Calu3 (cell line): ENCODE data around the gene NDUFB8. TPM values are rescaled to one million over a fixed set of nuclear protein-coding genes. Genes with fewer than 3 reads are reported as not detected.

ENCODE experiments used
- BruUV-seq: library from RNA; stranded (reverse); fragments of 400-500 nt; replicated peaks from 2 replicates; lab custom pipeline; 2021; lab: Mats Ljungman, UMichigan
- CTCF ChIA-PET: fragments of 300-600 bp; sonication (Branson Sonifier 250); formaldehyde crosslinking; loops from one replicate; lab custom pipeline; 2022; ENCODE audit warnings: antibody characterized with exemption; lab: Charles Lee
- DNase-seq: peaks from one replicate; pipeline ENCODE4 v3.0.0; 2022
- H3K27ac Mint-ChIP-seq: one replicate; pipeline ENCODE4 v1.8.0; 2022; ENCODE audit warnings: mixed read lengths; ENCODE audit not compliant: unreplicated experiment
- H3K27me3 Mint-ChIP-seq: one replicate; pipeline ENCODE4 v1.8.0; 2022; ENCODE audit warnings: mixed read lengths; ENCODE audit not compliant: unreplicated experiment
- H3K36me3 Mint-ChIP-seq: one replicate; pipeline ENCODE4 v1.8.0; 2022; ENCODE audit warnings: mild to moderate bottlenecking, moderate library complexity, mixed read lengths; ENCODE audit not compliant: insufficient read depth, unreplicated experiment
- H3K4me1 Mint-ChIP-seq: one replicate; pipeline ENCODE4 v1.8.0; 2022; ENCODE audit warnings: mild to moderate bottlenecking, low read depth, mixed read lengths; ENCODE audit not compliant: unreplicated experiment
- H3K4me3 Mint-ChIP-seq: one replicate; pipeline ENCODE4 v1.8.0; 2022; ENCODE audit warnings: mild to moderate bottlenecking, low read depth, moderate library complexity, mixed read lengths; ENCODE audit not compliant: unreplicated experiment
- H3K9me3 Mint-ChIP-seq: one replicate; pipeline ENCODE4 v1.8.0; 2022; ENCODE audit warnings: low read depth, mixed read lengths; ENCODE audit not compliant: unreplicated experiment
- CTCF ChIP-seq: fragments of 200-600 bp; IDR thresholded peaks from one replicate; pipeline ENCODE4 v1.8.0; 2022; ENCODE audit warnings: antibody characterized with exemption; ENCODE audit not compliant: unreplicated experiment
- intact Hi-C: fragments of 100-400 bp; cut with micrococcal nuclease; formaldehyde crosslinking; loops from one replicate; pipeline ENCODE4 v1.10.0; 2022; ENCODE audit not compliant: unreplicated experiment
- total RNA-seq: library from RNA; stranded (reverse); gene quantifications from 2 replicates; pipeline ENCODE4 v1.2.3, GENCODE V29; 2022

The NDUFB8 gene
- total RNA-seq, 1 experiment from 2014 or later, result 128 TPM

GRCh38 chr10:100508266-100508665, 21.4 kb downstream of the NDUFB8 start:
- no peak overlapping the region for H3K4me3 Mint-ChIP-seq
- H3K27me3 Mint-ChIP-seq, result no peaks in the 10 kb centered on the region
- no peak for TF ChIP-seq CTCF
- no peaks in the 10 kb centered on the region for H3K36me3 Mint-ChIP-seq
- no peaks in the 10 kb centered on the region for H3K9me3 Mint-ChIP-seq
- intact Hi-C loops, result loop anchor here (2.0 kb wide), 1 partner anchor 73 kb away; no protein-coding TSS in a partner anchor
- BruUV-seq, result no TSS peak
- no peak for DNase-seq
- peaks cover 8% of the 10 kb centered on the region for H3K4me1 Mint-ChIP-seq
- no peak overlapping the region for H3K27ac Mint-ChIP-seq
- CTCF ChIA-PET, result interaction anchor here (1.0 to 1.6 kb wide), 6 partner anchors 10 to 370 kb away, joined by 3 to 8 read pairs (median 5); partner anchors contain the start of gene HIF1AN

- CTCF ChIA-PET, result interaction anchor here (0.5 kb wide), 1 partner anchor 647 kb away, joined by 4 read pairs; no protein-coding TSS in a partner anchor
- Mint-ChIP-seq H3K4me3 (no peak overlapping the region), H3K4me1 (peaks cover 8% of the 10 kb centered on the region), H3K9me3 (no peaks in the 10 kb centered on the region), H3K36me3 (no peaks in the 10 kb centered on the region), H3K27ac (no peak overlapping the region), H3K27me3 (no peaks in the 10 kb centered on the region)
- BruUV-seq, result no TSS peak
- intact Hi-C loops, result no loop called here
- TF ChIP-seq CTCF, result no peak
- no peak for DNase-seq
Measured at GRCh38 chr10:100507357-100507732, 22.3 kb downstream of the NDUFB8 start.

GRCh38 chr10:100506596-100507356, 22.9 kb downstream of the NDUFB8 start:
- intact Hi-C loops, result no loop called here
- CTCF ChIA-PET, result interaction anchor here (0.5 kb wide), 1 partner anchor 646 kb away, joined by 4 read pairs; no protein-coding TSS in a partner anchor
- no peak for DNase-seq
- Mint-ChIP-seq H3K27ac (no peak overlapping the region), H3K9me3 (no peaks in the 10 kb centered on the region), H3K36me3 (no peaks in the 10 kb centered on the region), H3K4me3 (no peak overlapping the region), H3K27me3 (no peaks in the 10 kb centered on the region), H3K4me1 (peaks cover 8% of the 10 kb centered on the region)
- no TSS peak for BruUV-seq
- no peak for TF ChIP-seq CTCF

GRCh38 chr10:100505164-100505563, 24.5 kb downstream of the NDUFB8 start:
- TF ChIP-seq CTCF, result no peak
- H3K36me3 Mint-ChIP-seq, result no peaks in the 10 kb centered on the region
- H3K4me1 Mint-ChIP-seq, result no peaks in the 10 kb centered on the region
- no TSS peak for BruUV-seq
- CTCF ChIA-PET, result no interaction called here
- H3K9me3 Mint-ChIP-seq, result no peaks in the 10 kb centered on the region
- no peak overlapping the region for H3K4me3 Mint-ChIP-seq
- no peaks in the 10 kb centered on the region for H3K27me3 Mint-ChIP-seq
- H3K27ac Mint-ChIP-seq, result no peak overlapping the region
- no peak for DNase-seq
- intact Hi-C loops, result no loop called here
